HG02623 (cell line): ENCODE data around the gene ZNF888.
"Not testable (repeated sequence)": the region's sequence is repeated elsewhere in the genome, so short reads cannot be mapped to it uniquely, and the experiment has no call there.

Experiments
- ATAC-seq: cut with Tn5 transposase; IDR thresholded peaks from one replicate; pipeline ENCODE4 v1.9.1; 2021; ENCODE audit warnings: moderate library complexity; ENCODE audit not compliant: unreplicated experiment

The ZNF888 gene

GRCh38 chr19:52880895-52881389 lies 42.3 kb downstream of the ZNF888 start:
- ATAC-seq: no peak

GRCh38 chr19:52872996-52873395 lies 50.2 kb downstream of the ZNF888 start:
- not testable (repeated sequence) for ATAC-seq

GRCh38 chr19:52871466-52871865 lies 51.8 kb downstream of the ZNF888 start:
- no peak for ATAC-seq

GRCh38 chr19:52868031-52868430 lies 55.2 kb downstream of the ZNF888 start:
- not testable (repeated sequence) for ATAC-seq

GRCh38 chr19:52857378-52858191 lies 65.6 kb downstream of the ZNF888 start, which contains the start of gene ZNF468:
ZNF468 (minus strand) TSS chr19:52857619; CDS start chr19:52854272, 3,347 bp downstream.
- peak; percentile 95 for ATAC-seq

GRCh38 chr19:52856540-52857377 lies 66.5 kb downstream of the ZNF888 start:
- peak; percentile 8 for ATAC-seq
